ENCODE data around the gene CLRN3. TPM values are rescaled to one million over a fixed set of nuclear protein-coding genes. Genes with fewer than 3 reads are reported as not detected.

Gene CLRN3
- total RNA-seq, 1 experiment from 2014 or later: not detected

DNA sequence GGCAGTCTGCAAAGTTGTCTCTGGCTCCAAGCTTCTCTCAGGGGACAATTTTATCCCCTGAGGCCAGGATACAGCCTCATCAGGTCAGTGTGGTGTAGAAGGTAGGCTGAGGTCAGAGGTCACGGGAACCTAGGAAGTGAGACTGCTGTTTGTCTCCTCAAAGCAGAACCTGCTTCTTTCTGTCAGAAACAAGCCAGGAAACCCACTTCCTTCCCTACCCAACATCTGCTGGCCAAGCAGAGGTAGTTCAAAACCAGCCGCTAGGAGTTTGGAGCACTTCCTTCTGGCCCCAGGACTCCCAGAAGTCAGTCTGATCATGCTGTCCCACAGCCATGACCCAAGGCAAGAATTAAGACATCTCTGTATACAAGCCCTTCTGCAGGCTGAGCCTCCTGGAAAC, 12.2 kb downstream of the CLRN3 start:
- H3K36me3 ChIP-seq (ENCODE audit: low read depth): no peaks in the 10 kb centered on the region
- ChIA-PET CTCF (no interaction called here), POLR2A (ENCODE audit: unreplicated experiment) (no interaction called here)
- H3K9me2 ChIP-seq (ENCODE audit: insufficient read depth): no peaks in the 10 kb centered on the region
- no peak overlapping the region for H2AFZ ChIP-seq
- no peaks in the 10 kb centered on the region for H4K20me1 ChIP-seq (ENCODE audit: insufficient read depth)
- H3K9me3 ChIP-seq (ENCODE audit: insufficient read depth, low read depth): no peaks in the 10 kb centered on the region
- no peaks in the 10 kb centered on the region for H3K27me3 ChIP-seq (ENCODE audit: insufficient read depth, low read depth)
- H3K79me2 ChIP-seq (ENCODE audit: low read depth): no peaks in the 10 kb centered on the region
- no peaks in the 10 kb centered on the region for H3F3A ChIP-seq (ENCODE audit: insufficient read depth, low read depth)
- H3K4me2 ChIP-seq: no peak overlapping the region
- no peak overlapping the region for H3K27ac ChIP-seq
- no peak for DNase-seq
- intact Hi-C loops (cut with micrococcal nuclease; ENCODE audit: unreplicated experiment): no loop called here
- no peaks in the 10 kb centered on the region for H3K4me1 ChIP-seq (replicated peaks; ENCODE audit: insufficient read depth)
- TF ChIP-seq, protein P1, sequence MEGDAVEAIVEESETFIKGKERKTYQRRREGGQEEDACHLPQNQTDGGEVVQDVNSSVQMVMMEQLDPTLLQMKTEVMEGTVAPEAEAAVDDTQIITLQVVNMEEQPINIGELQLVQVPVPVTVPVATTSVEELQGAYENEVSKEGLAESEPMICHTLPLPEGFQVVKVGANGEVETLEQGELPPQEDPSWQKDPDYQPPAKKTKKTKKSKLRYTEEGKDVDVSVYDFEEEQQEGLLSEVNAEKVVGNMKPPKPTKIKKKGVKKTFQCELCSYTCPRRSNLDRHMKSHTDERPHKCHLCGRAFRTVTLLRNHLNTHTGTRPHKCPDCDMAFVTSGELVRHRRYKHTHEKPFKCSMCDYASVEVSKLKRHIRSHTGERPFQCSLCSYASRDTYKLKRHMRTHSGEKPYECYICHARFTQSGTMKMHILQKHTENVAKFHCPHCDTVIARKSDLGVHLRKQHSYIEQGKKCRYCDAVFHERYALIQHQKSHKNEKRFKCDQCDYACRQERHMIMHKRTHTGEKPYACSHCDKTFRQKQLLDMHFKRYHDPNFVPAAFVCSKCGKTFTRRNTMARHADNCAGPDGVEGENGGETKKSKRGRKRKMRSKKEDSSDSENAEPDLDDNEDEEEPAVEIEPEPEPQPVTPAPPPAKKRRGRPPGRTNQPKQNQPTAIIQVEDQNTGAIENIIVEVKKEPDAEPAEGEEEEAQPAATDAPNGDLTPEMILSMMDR (conservative IDR thresholded peaks at IDR 0.05): no peak
- TF ChIP-seq EZH2 (IDR thresholded peaks at IDR 0.05; ENCODE audit: low read depth): no peak
- BruUV-seq (replicated peaks): no TSS peak
- no peak overlapping the region for H3K4me3 ChIP-seq

DNA sequence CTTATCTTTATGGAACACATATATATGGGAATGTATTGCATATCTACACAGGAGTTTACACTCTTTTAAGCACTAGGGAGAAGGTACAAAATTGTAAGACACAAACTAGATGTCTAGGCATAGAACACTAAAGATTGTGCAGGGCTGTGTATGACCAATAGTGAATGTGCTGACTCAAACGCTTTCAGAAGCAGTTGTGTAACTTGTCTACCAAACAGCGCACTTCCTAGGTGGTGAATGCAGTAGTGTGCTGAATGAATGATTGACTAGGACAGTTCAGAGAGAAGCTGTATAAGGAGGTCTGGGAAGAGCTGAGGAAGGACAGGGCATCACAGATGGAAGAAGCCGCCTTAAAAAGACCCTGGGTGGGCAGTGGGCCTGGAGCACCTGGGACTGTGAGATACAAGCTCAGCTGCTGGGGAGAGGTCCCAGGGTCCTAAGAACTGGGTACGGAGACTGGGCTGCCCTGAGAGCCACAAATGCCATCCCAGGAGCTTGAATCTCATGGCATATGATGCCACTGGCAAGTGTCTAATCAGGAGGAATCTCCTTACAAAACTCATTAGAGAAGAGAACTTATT, 14.2 kb downstream of the CLRN3 start:
- POLR2A ChIA-PET (ENCODE audit: unreplicated experiment): no interaction called here
- Histone ChIP-seq H4K20me1 (ENCODE audit: insufficient read depth) (no peaks in the 10 kb centered on the region), H3K79me2 (ENCODE audit: low read depth) (no peaks in the 10 kb centered on the region), H3K9me3 (ENCODE audit: insufficient read depth, low read depth) (no peaks in the 10 kb centered on the region), H3K27me3 (ENCODE audit: insufficient read depth, low read depth) (no peaks in the 10 kb centered on the region), H3K4me1 (replicated peaks; ENCODE audit: insufficient read depth) (no peaks in the 10 kb centered on the region), H3K4me2 (no peak overlapping the region), H3K27ac (no peak overlapping the region), H3K36me3 (ENCODE audit: low read depth) (no peaks in the 10 kb centered on the region), H3K4me3 (no peak overlapping the region), H2AFZ (no peak overlapping the region), H3K9me2 (ENCODE audit: insufficient read depth) (no peaks in the 10 kb centered on the region), H3F3A (ENCODE audit: insufficient read depth, low read depth) (no peaks in the 10 kb centered on the region)
- CTCF ChIA-PET: no interaction called here
- intact Hi-C loops (cut with micrococcal nuclease; ENCODE audit: unreplicated experiment): no loop called here
- DNase-seq: no peak
- TF ChIP-seq, protein P1 (conservative IDR thresholded peaks at IDR 0.05): no peak
- no peak for TF ChIP-seq EZH2 (IDR thresholded peaks at IDR 0.05; ENCODE audit: low read depth)
- BruUV-seq (replicated peaks): no TSS peak

DNA sequence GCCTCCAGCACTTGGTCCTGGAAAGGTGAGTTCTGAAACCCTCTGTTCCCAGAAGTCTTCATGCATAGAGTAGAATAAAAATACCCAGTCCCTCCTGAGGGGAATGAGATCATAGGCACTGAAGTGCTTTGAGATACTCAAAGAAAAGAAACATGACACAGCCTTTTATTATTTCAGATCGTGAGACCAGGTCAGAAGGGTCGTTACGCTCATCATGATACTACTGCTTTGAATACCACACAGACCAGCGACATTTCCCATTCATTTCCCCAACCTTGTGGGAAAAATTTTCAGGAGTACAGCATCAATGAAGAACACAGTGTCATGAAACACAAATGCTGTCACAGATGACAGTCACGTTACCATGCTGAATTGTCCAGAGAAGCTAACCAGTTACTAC, 15.0 kb downstream of the CLRN3 start:
- no TSS peak for BruUV-seq (replicated peaks)
- Histone ChIP-seq H3K9me2 (ENCODE audit: insufficient read depth) (no peaks in the 10 kb centered on the region), H4K20me1 (ENCODE audit: insufficient read depth) (no peaks in the 10 kb centered on the region), H3K27ac (no peak overlapping the region), H3F3A (ENCODE audit: insufficient read depth, low read depth) (no peaks in the 10 kb centered on the region), H3K4me1 (replicated peaks; ENCODE audit: insufficient read depth) (no peaks in the 10 kb centered on the region), H3K4me2 (no peak overlapping the region), H3K79me2 (ENCODE audit: low read depth) (no peaks in the 10 kb centered on the region), H3K4me3 (no peak overlapping the region), H2AFZ (no peak overlapping the region), H3K9me3 (ENCODE audit: insufficient read depth, low read depth) (no peaks in the 10 kb centered on the region), H3K27me3 (ENCODE audit: insufficient read depth, low read depth) (no peaks in the 10 kb centered on the region), H3K36me3 (ENCODE audit: low read depth) (no peaks in the 10 kb centered on the region)
- POLR2A ChIA-PET (ENCODE audit: unreplicated experiment): no interaction called here
- TF ChIP-seq, protein P1 (conservative IDR thresholded peaks at IDR 0.05): no peak
- no peak for TF ChIP-seq EZH2 (IDR thresholded peaks at IDR 0.05; ENCODE audit: low read depth)
- CTCF ChIA-PET: no interaction called here
- intact Hi-C loops (cut with micrococcal nuclease; ENCODE audit: unreplicated experiment): no loop called here
- DNase-seq: no peak

Measured in PC-9 (cell line).